HG03469 (cell line): Measurements from ENCODE around the gene MCTP1.
"Not testable (repeated sequence)": the region's sequence is repeated elsewhere in the genome, so short reads cannot be mapped to it uniquely, and the experiment has no call there.

Experiments used
- ATAC-seq: cut with Tn5 transposase; IDR thresholded peaks from one replicate; pipeline ENCODE4 v1.9.1; 2021; ENCODE audit warnings: mild to moderate bottlenecking, moderate library complexity, moderate number of reproducible peaks; ENCODE audit not compliant: unreplicated experiment

Gene MCTP1

GRCh38 chr5:94976853-94977252 is 308.0 kb downstream of the MCTP1 start:
- no peak for ATAC-seq

DNA sequence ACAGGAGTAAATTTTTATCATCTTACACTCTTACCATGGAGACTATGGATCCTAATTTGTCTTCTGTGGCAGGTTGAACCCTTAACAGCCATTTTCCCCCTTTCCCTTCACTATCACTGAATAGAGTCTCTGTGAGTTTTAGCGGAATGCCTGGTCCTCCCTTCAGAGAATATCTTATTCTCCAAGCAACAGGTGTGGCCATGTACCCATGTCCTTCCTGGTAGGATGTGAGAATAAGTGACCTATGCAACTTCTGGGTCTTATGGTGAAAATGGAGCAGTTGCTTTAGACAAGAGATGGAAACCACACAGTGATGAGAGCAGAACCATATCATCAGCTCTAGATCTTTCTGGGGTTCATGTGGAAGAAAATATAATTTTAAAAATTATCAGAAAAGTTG is 312.6 kb downstream of the MCTP1 start:
- no peak for ATAC-seq

DNA sequence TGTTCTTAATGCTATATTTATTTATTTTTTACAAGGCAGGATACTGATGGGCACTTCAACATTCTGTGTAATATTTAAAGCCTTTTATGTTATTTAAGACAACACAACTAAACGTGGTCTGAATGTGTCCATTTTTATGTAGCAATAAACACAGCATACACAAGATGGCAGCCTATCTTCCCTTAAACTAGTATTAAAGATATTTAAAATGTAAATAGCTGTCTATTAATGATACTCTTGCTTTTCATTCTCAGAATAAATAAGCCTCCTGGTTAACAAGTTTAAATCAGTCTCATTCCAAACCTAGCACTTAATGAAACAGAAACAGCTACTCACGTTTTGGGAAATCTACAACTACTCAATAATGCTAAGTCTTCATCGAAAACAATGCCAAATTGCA is 315.7 kb downstream of the MCTP1 start:
- ATAC-seq, result no peak

DNA sequence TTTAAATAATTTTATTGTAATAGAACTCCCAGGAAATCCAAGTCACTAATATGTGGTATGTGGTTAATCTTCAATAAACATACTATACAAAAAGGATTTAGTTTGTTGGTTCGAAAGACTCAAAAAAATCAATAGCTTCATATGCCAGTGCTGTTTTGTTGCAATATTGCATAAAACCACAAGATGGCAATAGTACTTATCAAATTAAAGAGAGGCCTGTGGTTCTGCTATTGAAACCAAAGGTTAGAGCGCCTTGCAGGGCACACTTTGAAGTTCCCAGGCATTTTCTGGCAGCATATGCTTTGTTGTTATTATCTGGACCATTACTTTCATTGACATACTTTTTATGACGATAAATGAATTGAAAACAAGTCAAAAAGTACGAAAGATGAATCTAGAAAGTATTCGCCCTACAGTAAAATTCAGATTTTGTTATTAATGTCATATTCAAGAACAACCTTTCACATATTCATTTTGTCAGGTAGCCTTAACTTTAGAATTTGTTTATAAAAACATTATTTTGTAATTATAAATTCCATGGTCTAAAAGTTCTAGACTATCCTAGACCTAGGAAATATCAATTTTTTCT is 316.3 kb downstream of the MCTP1 start:
- peak; percentile 88 for ATAC-seq

DNA sequence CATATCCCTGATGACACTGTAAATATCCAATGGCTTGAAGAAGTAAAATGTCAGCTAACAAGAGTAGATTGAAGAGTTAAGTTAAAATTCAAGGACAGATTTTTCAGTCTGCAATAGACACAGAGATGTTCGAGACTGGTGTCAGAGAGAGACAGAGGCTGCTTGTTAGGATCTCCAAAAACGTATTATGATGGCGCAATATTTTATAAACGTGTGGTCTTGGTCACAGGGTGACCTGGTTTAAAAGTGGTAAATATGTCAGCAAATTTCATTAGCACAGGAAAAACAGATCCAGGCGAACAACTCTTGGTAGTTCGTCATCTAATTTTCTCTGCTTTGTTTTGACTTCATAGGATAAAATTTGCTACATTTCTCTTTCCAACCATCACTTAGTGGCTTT is 317.4 kb downstream of the MCTP1 start:
- ATAC-seq, result no peak

DNA sequence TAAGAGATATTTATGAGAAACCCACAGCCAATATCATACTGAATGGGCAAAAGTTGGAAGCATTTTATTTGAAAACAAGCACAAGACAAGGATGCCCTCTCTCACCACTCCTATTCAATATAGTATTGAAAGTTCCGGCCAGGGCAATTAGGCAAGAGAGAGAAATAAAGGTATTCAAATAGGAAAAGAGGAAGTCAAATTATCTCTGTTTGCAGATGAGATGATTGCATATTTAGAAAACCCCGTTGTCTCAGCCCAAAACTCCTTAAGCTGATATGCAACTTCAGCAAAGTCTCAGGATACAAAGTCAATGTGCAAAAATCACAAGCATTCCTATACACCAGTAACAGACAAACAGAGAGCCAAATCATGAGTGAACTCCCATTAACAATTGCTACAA is 325.6 kb downstream of the MCTP1 start:
- ATAC-seq, result not testable (repeated sequence)

GRCh38 chr5:94945656-94946055 is 339.2 kb downstream of the MCTP1 start:
- no peak for ATAC-seq

DNA sequence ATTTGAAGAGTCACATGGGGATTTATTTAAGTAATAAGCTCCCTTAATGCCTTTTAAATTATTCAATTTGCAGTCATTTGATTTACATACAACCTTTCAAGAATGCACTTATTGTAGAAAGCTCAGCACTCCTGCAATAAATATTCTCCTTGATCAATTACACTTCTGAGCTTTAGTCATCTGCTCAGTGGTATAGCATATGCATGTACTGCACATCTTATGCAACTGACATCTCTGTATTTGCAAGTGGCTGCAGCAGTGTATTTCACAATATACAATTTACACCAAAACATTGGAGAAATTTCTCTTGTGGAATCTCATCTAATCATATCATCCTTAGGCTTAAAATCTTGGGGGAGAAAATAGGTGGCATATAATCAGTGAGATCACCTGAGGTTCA is 340.7 kb downstream of the MCTP1 start:
- no peak for ATAC-seq

DNA sequence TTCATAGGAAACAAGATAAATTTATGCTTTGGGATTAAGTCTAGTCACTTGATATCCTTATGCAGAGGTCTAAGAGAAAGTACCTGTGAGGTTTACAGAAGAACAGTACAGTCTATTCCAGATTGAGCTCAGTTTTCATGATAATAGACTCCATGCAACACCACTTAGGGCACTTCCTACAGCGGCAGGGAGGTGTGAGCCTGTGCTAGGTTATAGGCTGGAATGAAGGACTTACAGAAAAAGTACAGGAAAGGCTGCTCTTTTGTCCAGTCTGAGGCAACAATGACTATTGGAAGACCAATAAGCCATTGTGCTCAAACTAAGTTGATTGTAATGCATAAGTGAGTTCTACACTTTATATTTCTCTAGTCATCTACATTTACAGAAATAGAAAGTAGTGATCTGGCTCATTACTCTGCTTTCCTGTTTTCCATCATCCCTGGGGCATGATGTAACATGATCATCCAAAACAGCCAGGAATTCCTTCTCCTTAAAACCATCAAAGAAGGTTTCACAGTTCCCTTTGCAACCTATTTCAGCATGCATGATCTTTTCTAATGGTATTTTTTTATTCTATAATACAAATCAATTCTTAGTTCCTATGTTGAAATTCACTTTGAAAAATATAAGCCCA is 343.7 kb downstream of the MCTP1 start:
- ATAC-seq, result no peak

GRCh38 chr5:94932259-94932658 is 352.6 kb downstream of the MCTP1 start:
- ATAC-seq, result no peak

DNA sequence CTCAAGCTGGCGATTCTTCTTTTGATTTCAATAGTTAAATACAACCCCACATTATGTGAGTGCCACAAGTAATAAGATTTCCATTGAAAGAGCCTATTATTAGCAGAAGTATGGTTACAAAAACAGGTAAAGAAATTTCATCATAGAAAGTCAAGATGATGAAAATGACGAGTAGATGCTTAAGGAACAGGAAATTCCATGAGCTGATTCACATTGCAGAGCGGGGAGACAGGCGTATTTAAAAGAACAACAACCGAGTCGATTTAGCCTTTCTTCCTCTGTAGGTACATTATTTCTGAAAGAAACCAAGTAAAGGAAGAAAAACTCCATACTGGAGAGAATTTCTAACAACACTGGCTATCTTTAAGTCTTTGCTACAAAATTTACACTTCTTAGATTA is 356.0 kb downstream of the MCTP1 start:
- ATAC-seq, result no peak

- ATAC-seq, result no peak
These were observed 364.3 kb downstream of the MCTP1 start for GRCh38 chr5:94920570-94920969.

GRCh38 chr5:94916619-94917018 is 368.3 kb downstream of the MCTP1 start:
- no peak for ATAC-seq

DNA sequence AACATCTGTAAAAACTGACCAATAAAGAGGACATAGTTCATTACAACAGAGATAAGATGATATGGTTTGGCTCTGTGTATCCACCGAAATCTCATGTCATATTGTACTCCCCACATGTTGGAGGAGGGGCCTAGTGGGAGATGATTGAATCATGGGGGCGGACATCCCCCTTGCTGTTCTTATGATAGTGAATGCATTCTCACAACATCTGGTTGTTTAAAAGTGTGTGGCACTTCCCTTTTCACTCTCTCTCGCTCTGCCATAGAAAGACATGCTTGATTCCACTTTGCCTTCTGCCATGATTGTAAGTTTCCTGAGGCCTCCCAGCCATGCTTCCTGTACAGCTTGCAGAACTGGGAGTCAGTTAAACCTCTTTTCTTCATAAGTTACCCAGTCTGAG is 373.6 kb downstream of the MCTP1 start:
- ATAC-seq, result no peak

- no peak for ATAC-seq
These were observed 374.2 kb downstream of the MCTP1 start for GRCh38 chr5:94910721-94911120.

- no peak for ATAC-seq
These were observed 375.9 kb downstream of the MCTP1 start for GRCh38 chr5:94908889-94909480.

DNA sequence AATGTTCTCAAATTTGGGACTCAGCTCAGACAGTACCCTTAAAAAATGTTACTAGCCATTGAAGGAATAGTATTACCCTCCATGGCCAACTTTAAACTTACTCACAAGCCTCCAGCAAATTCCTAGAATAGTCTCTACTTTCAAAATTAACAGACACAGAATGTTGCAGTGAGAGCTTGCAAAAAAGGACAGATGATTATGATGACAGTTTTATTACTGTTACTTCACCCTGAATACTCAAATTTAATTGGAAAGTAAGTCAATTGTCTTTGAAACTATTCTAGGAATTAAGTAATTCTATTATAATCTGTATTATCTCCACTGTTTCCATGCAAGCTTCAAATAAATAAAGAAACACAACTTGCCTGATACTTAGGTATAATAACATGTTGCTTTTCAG is 378.1 kb downstream of the MCTP1 start:
- ATAC-seq, result no peak

DNA sequence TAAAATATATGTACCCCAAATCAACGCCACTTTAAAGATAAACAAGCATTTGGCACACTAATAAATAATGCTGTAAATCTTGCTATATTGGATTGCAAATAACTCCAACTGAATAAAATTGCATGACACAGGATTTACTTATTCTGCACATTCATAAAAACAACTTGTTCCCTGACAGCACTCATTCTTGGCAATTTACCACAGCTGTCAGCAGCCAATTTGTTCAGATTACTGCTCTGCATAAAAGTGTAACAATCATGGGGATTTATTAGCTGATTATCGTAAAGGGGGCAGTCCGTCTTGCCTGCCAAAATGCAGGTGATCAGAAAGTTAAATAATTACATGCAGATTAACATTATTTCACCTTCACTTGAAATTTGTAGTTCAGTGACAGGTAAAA is 381.2 kb downstream of the MCTP1 start:
- no peak for ATAC-seq

GRCh38 chr5:94901191-94901979 is 383.5 kb downstream of the MCTP1 start:
- ATAC-seq, result peak; percentile 94

DNA sequence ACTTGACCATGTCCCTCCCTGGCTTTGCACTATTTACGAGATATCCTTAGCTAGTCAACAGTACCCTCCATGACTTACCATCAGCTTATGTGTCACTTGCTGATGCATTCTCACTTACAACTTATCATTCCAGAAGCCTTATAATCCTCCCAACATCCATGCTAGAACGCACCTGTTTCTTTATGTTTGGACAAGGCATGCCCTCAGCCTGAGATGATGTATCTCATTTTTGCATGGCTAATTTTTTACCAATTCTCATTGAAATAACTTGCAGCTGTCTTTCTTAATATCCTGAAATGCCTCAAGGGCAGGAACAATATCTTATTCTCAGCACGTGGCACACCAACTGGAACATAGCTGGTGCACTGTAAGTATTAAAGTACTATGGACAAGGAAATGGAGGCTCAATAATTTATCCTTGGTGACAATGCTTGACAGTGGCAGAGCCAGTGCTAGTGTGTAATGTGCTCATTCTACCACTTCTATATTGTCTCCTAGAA is 384.8 kb downstream of the MCTP1 start:
- ATAC-seq, result no peak

- ATAC-seq, result no peak
These were observed 391.3 kb downstream of the MCTP1 start for GRCh38 chr5:94893412-94894135.
